Fibroblast of skin of left biceps (primary cell): ENCODE results near the gene PHAF1.
A peak's percentile ranks its signal among the peaks of the same experiment; 100 is the strongest.
"Not testable (repeated sequence)": the region's sequence is repeated elsewhere in the genome, so short reads cannot be mapped to it uniquely, and the experiment has no call there.

Experiments
- DNase-seq, 2 experiments: peaks; one replicate each; pipeline ENCODE4 v3.0.0-alpha.2; 2013; ENCODE audit warnings: low read depth in 2 of 2

PHAF1 gene

DNA sequence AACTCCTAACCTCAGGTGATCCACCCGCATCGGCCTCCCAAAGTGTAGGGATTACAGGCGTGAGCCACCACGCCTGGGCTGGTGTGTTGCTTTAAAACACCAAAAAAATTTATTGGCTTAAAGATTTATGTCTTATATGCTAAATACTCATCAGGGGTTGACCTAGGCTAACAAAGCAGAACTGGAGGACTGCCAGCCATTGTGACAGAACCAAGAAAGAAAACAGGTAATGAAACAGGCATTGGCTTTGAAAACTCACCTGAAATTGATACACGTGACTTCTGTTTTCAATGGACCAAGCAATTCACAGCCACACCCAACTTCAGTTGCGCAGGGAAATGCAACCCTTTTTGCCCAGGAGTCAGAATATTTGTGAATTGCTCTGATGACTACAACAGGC, 4.9 kb upstream of the PHAF1 start:
- no peak for DNase-seq

DNA sequence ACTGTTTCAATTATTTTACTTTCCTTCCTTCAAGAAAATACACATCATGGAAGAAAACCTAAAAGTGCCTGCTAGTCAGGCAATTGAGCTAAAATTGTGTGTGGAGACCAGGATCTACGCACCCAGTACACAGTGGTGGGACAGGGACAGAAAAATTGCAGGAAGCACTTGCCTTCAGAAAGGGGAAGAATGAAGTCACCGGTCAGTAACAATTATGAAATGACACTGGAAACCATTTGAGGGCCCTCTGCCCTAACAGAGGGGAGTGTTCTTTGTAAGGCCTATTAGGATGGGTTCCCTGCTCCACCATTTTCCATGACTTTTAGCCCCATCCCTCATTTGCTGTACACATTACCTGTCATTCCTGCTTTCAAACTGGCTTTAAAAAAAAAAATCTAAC, 4.5 kb upstream of the PHAF1 start:
- no peak for DNase-seq

- DNase-seq = no peak
Measured at GRCh38 chr16:67105881-67106280, 3.9 kb upstream of the PHAF1 start.

DNA sequence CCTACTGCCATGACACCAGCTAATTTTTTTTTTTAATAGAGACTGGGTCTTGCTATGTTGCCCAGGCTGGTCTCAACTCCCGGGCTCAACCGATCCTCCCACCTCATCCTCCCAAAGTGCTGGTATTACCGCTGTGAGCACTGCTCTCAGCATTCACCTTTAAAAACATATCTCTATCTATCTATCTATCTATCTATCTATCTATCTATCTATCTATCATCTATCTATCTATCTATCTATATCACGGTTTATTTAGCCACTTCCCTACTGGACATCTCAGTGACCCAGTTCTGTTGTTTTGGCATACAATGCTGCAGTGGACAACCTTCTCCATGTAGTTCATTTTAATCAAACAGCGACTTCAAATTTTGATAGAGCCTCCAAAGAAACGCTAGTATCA, 1.3 kb upstream of the PHAF1 start:
- no peak for DNase-seq

- DNase-seq = no peak
Measured at GRCh38 chr16:67108931-67109406, 772 bp upstream of the PHAF1 start.

DNA sequence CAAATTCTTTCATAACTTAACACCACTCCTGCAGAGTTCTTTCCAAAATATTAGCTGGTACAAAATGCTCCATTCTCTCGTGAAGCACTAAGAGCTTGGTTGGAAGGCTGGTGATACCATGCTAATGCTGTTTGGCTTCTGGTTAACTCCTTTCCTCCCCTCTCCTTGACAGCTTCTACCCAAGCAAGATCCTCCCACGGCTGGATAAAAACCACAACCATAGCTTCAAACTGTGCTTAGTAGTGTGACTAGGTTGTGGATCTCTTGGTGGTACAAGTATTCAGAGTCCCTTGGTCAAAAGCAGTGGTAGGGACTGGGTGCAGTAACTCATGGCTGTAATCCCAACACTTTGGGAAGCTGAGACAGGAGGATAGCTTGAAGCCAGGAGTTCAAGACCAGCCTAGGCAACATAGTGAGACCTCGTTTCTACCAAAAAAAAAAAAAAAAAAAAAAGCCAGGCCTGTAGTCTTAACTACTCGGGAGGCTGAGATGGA, 2.3 kb downstream of the PHAF1 start:
- no peak for DNase-seq

- no peak for DNase-seq
Measured at GRCh38 chr16:67112591-67113399, 3.1 kb downstream of the PHAF1 start.

- DNase-seq = no peak
Measured at GRCh38 chr16:67114793-67115192, 5.1 kb downstream of the PHAF1 start.

DNA sequence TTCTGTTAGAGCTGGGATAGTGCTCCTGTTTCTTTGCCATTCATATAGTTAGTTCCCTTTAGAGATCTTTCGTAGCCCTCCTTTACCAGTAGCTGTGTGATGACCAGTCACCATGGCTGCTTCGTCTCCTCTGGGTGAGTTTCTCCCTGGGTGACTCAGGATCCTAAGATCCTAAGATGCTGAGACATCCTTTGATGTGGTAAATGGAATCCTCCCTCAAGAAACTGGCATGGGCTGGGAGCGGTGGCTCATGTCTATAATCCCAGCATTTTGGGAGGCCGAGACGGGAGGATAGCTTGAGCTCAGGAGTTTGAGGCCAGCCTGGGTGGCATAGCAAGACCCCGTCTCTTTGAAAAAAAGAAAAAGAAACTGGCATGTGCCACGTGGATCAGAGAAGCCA, 5.9 kb downstream of the PHAF1 start:
- DNase-seq = peak in 1 of 2 experiments; percentile 26

GRCh38 chr16:67116388-67117311, 6.9 kb downstream of the PHAF1 start:
- DNase-seq = no peak

GRCh38 chr16:67117716-67118115, 8.0 kb downstream of the PHAF1 start:
- no peak for DNase-seq

DNA sequence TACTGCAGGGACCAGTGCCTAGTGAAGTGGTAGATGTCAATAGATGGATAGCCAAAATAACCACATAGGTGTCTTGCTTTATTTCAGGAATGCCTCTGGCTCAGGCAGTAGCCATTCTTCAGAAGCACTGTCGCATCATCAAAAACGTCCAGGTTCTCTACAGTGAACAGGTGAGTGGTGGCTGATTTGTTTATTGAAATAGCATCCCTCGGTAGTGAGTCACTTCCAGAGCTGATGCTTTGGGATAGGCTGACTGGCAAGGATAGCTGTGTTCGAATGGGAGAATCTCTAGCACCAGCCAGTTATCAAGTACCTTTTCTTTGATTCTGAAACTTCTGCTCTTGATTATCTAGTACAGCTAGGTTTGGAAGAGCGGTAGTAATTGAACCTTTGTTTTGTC, 10.3 kb downstream of the PHAF1 start:
- no peak for DNase-seq

DNA sequence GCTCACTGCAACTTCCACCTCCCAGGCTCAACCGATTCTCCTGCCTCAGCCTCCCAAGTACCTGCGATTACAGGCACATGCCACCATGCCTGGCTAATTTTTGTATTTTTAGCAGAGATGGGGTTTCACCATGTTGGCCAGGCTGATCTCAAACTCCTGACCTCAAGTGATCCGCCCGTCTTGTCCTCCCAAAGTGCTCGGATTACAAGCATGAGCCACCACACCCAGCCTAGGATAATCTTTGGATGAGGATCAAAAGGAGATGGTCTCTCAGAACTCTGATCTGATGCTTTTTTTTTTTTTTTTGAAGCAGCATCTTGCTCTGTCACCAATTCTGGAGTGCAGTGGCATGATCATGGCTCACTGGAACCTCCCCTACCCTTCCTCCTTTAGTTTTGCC, 13.1 kb downstream of the PHAF1 start:
- not testable (repeated sequence) for DNase-seq

GRCh38 chr16:67128417-67128816, 18.7 kb downstream of the PHAF1 start:
- DNase-seq = no peak

- DNase-seq = no peak
Measured at GRCh38 chr16:67128887-67129286, 19.1 kb downstream of the PHAF1 start.

DNA sequence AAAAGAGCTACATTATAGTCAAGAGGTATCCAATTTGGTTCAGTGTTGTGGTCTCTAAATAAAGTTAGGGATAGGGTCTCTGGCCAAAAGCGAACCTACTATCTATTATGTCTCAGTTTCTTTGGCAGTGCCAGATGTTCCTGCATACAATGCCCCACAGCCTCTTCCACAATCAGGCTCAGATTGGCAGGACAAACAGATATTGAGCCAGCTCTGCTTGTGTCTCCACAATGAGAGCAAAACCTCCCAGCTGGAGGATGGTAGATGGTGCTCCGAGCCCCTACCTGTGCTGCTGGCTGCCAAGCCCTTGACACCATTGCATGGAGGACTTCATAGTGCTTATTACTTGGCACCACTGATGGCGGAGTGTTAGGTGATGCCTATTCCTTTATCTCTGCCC, 19.7 kb downstream of the PHAF1 start:
- DNase-seq = no peak

DNA sequence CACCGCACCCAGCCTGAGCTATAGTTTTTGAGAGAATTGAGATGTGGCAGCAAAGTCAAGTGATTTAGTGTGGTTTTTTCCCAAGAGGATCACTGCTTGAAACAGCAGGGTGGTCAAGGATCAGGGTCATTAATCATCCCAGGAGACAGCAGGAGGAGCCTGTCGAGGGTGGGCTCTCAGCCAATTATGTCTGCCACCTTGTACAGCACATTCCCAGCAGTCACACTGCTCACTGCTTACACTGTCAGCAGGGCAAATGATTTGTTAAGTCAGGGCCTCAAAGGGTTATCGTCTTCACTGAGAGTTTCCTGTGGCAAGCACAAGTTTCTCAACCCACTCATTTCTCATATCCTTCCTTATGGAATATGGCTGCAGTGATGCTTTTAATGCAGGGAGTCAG, 27.9 kb downstream of the PHAF1 start:
- DNase-seq = no peak

- DNase-seq = no peak
Measured at GRCh38 chr16:67141391-67141790, 31.6 kb downstream of the PHAF1 start.

- DNase-seq = no peak
Measured at GRCh38 chr16:67142342-67142741, 32.6 kb downstream of the PHAF1 start.

DNA sequence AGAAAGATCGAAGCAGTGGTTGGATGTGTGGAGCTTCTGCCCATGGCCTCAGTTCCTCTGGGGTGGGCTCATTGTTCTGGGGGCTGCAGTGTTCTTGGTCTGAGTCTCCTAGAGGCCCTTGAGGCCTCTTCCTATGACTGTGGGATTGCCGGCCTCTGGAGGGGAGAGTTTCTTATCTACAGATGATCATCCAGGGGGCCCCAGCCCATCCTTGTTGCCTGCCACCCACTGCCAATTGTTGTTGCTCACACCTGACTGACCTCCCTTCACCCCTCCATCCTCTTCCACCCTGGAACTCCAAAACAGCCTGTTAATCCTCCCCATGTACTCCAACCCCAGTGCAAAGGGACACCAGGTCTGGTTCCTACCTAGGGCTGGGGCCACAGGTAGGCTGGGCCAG, 35.2 kb downstream of the PHAF1 start:
- DNase-seq = no peak

DNA sequence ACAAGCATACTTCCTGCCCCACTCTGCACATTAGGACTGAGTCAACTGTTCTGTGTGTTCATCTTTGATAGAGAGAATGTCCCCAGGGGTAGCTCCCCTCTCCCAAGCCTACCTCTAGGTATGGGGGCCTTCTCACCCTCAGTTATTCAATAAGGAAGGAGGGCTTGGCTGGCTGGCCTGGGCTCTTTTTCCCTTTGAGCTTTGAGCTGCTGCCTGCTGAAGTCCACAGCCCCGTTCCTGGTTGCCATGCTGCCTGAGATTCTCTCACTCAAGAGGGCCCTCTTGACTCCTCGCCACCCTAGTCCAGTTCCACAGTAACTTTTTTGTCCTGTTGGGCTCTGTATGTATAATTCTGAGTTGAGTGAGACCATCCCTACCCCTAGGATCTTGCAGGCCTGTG, 36.0 kb downstream of the PHAF1 start:
- DNase-seq = no peak

DNA sequence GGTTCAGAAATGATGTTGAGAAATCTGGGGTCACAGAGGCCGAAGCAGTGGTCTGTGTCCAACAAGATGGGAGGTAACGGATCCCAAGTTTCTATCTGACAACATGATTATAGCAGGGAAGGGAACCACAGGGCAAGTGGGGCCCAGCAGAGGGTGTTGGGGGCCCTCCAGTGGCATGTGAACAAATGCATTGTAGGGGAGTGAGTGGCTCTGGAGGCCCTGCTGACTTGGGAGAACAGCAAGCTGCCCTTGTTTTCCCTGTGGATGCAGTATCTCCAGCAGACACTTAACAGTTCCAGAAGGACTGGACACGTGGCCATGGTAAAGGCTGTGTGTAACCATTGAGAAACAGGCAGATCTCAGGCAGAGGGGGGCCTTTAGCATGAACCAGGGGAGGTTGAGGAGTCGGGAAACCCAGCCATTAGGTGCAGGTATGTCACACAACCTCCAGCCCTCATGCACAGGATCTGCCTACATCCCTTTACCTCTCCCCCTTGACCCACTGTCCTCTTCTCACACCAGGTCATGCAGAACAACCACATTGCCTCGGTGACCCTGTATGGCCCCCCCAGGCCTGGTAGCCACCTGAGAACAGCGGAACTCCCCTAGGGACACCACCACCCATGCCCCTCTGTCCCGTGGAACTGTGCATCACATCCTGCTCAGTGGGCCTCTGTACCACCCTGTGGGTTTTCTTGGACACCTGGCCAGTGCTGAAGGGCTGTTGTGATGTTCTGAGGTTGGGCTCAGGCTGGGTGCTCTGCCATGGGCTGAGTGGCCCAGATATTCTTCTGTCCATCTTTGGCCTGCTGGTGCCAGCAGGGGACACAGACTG, 37.0 kb downstream of the PHAF1 start:
- DNase-seq = no peak
